Neuronal stem cell (in vitro differentiated cells): ENCODE results near the gene NBR1.
"Not testable (repeated sequence)": the region's sequence is repeated elsewhere in the genome, so short reads cannot be mapped to it uniquely, and the experiment has no call there.

Experiments used
- DNase-seq: peaks from one replicate; pipeline ENCODE4 v3.0.0-alpha.2; 2013; ENCODE audit warnings: low spot score
- H2AFZ ChIP-seq: one replicate; pipeline ENCODE4 v1.6.1; 2013; ENCODE audit warnings: mild to moderate bottlenecking, low read length, inconsistent platforms
- H2AK5ac ChIP-seq: 2 replicates; pipeline ENCODE4 v1.6.1; 2013; ENCODE audit warnings: low read depth, mild to moderate bottlenecking, inconsistent platforms, low read length, moderate library complexity, mixed read lengths
- H2BK120ac ChIP-seq: 2 replicates; pipeline ENCODE4 v1.6.1; 2013; ENCODE audit warnings: low read depth, mild to moderate bottlenecking, inconsistent platforms, low read length, moderate library complexity, mixed read lengths
- H2BK12ac ChIP-seq: one replicate; pipeline ENCODE4 v1.6.1; 2013; ENCODE audit warnings: low read length, inconsistent platforms
- H2BK15ac ChIP-seq: 2 replicates; pipeline ENCODE4 v1.6.1; 2013; ENCODE audit warnings: mild to moderate bottlenecking, low read length, inconsistent platforms, mixed read lengths
- H2BK5ac ChIP-seq: one replicate; pipeline ENCODE4 v1.6.1; 2013; ENCODE audit warnings: inconsistent platforms, mild to moderate bottlenecking, low read length, moderate library complexity
- H3K14ac ChIP-seq: one replicate; pipeline ENCODE4 v1.6.1; 2013; ENCODE audit warnings: low read length, inconsistent platforms
- H3K18ac ChIP-seq: 2 replicates; pipeline ENCODE4 v1.6.1; 2013; ENCODE audit warnings: low read length, inconsistent platforms
- H3K23ac ChIP-seq: 2 replicates; pipeline ENCODE4 v1.6.1; 2013; ENCODE audit warnings: low read depth, mild to moderate bottlenecking, mixed read lengths, low read length, inconsistent platforms; ENCODE audit not compliant: poor library complexity
- H3K27ac ChIP-seq: replicated peaks from 3 replicates; pipeline ENCODE4 v1.5.1; 2013; ENCODE audit warnings: low read length, inconsistent platforms
- H3K27me3 ChIP-seq, 3 experiments: 2 replicates each; pipeline ENCODE4 v1.6.1; 2013; ENCODE audit warnings: low read length in 3 of 3, mild to moderate bottlenecking in 2 of 3, inconsistent platforms in 1 of 3, low read depth in 1 of 3, mixed read lengths in 1 of 3, moderate library complexity in 1 of 3; ENCODE audit not compliant: control insufficient read depth in 3 of 3, insufficient read depth in 3 of 3
- H3K36me3 ChIP-seq, 2 donors: replicated peaks in 1 of 2; 2 replicates each; pipeline ENCODE4 v1.6.1; 2013; ENCODE audit warnings: low read length in 2 of 2; ENCODE audit not compliant: control insufficient read depth in 2 of 2, insufficient read depth in 2 of 2
- H3K4ac ChIP-seq: 2 replicates; pipeline ENCODE4 v1.6.1; 2013; ENCODE audit warnings: inconsistent platforms, mild to moderate bottlenecking, low read length, moderate library complexity
- H3K4me1 ChIP-seq, 2 donors: 1 replicate in 1 of 2; 2 replicates in 1 of 2; pipeline ENCODE4 v1.6.1; 2013; ENCODE audit warnings: low read length in 2 of 2, low read depth in 1 of 2; ENCODE audit not compliant: control insufficient read depth in 2 of 2, insufficient read depth in 1 of 2
- H3K4me2 ChIP-seq: one replicate; pipeline ENCODE4 v1.6.1; 2013; ENCODE audit warnings: mild to moderate bottlenecking, low read length, inconsistent platforms; ENCODE audit not compliant: insufficient read depth, poor library complexity, severe bottlenecking
- H3K4me3 ChIP-seq, 2 donors: 2 replicates each; pipeline ENCODE4 v1.5.1; 2013; ENCODE audit warnings: low read length in 2 of 2, mild to moderate bottlenecking in 2 of 2, inconsistent platforms in 1 of 2, moderate library complexity in 1 of 2
- H3K79me1 ChIP-seq: one replicate; pipeline ENCODE4 v1.6.1; 2013; ENCODE audit warnings: low read depth, mild to moderate bottlenecking, inconsistent platforms, low read length, moderate library complexity
- H3K9ac ChIP-seq: one replicate; pipeline ENCODE4 v1.6.1; 2013; ENCODE audit warnings: mild to moderate bottlenecking, low read depth, low read length, inconsistent platforms; ENCODE audit not compliant: poor library complexity
- H3K9me3 ChIP-seq, 2 donors: replicated peaks in 1 of 2; 2 replicates each; pipeline versions ENCODE3 to v1.6.1; 2013; ENCODE audit warnings: low read length in 2 of 2, mild to moderate bottlenecking in 2 of 2, inconsistent platforms in 1 of 2, low read depth in 1 of 2, mixed read lengths in 1 of 2, moderate library complexity in 1 of 2; ENCODE audit not compliant: control insufficient read depth in 2 of 2, insufficient read depth in 1 of 2
- H4K8ac ChIP-seq: one replicate; pipeline ENCODE4 v1.6.1; 2013; ENCODE audit warnings: low read depth, mild to moderate bottlenecking, inconsistent platforms, low read length, moderate library complexity
- H4K91ac ChIP-seq: one replicate; pipeline ENCODE4 v1.6.1; 2013; ENCODE audit warnings: low read length, low read depth, mild to moderate bottlenecking, inconsistent platforms; ENCODE audit not compliant: poor library complexity
- WGBS, 2 donors: extraction: QIAGEN DNeasy Blood & Tissue Kit; methylation state at CpG; one replicate each; pipeline ENCODE4 v1.1.7; 2013; ENCODE audit warnings: missing lambda C conversion rate in 2 of 2, mixed read lengths in 1 of 2; ENCODE audit not compliant: insufficient read length in 2 of 2, insufficient replicate concordance in 1 of 2; ENCODE audit errors: extremely low coverage in 2 of 2; 5-methylcytosine and 5-hydroxymethylcytosine counted together

The NBR1 gene

DNA sequence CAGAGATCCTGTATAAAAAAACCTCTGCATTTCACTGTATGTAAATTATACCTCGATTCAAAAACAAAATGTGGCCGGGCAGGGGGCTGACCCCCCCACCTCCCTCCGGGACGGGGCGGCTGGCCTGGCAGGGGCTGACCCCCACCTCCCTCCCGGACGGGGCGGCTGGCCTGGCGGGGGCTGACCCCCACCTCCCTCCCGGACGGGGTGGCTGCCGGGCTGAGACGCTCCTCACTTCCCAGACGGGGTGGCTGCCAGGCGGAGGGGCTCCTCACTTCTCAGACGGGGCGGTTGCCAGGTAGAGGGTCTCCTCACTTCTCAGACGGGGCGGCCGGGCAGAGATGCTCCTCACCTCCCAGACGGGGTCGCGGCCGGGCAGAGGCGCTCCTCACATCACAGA lies 11.8 kb upstream of the NBR1 start:
- not testable (repeated sequence) for H2AK5ac ChIP-seq, H2BK5ac ChIP-seq, H3K4me3 ChIP-seq, H3K14ac ChIP-seq, H4K8ac ChIP-seq, DNase-seq, H3K4me1 ChIP-seq, H2BK12ac ChIP-seq, H3K4ac ChIP-seq, H4K91ac ChIP-seq, H3K27me3 ChIP-seq, H2AFZ ChIP-seq, H2BK15ac ChIP-seq, H3K18ac ChIP-seq, H3K9me3 ChIP-seq, H3K9ac ChIP-seq, H3K23ac ChIP-seq, H2BK120ac ChIP-seq, H3K79me1 ChIP-seq, H3K4me2 ChIP-seq, H3K27ac ChIP-seq
- WGBS, 2 donors, result no CpG with 5 or more reads among the region's 25 CpGs
- H3K36me3 ChIP-seq, result peaks cover 3 to 15% of the 10 kb centered on the region in 2 donors

DNA sequence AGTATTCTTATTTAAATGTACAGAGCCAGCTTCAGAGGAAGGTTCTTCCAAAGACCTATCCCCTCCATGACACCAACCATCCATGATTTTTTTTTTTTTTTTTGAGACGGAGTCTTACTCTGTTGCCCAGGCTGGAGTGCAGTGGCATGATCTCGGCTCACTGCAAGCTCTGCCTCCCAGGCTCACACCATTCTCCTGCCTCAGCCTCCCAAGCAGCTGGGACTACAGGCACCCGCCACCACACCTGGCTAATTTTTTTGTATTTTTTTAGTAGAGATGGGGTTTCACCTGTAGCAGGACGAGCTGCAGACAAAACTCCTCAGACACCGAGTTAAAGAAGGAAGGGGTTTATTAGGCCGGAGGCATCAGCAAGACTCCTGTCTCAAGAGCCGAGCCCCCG lies 11.1 kb upstream of the NBR1 start:
- H3K4ac ChIP-seq, H4K8ac ChIP-seq, H3K27ac ChIP-seq, H3K4me1 ChIP-seq, H3K4me3 ChIP-seq, H3K27me3 ChIP-seq, H3K9ac ChIP-seq, H2AFZ ChIP-seq, H3K9me3 ChIP-seq, H2BK5ac ChIP-seq, H2AK5ac ChIP-seq, H2BK120ac ChIP-seq, DNase-seq, H2BK15ac ChIP-seq, H3K18ac ChIP-seq, H2BK12ac ChIP-seq, H3K23ac ChIP-seq, H4K91ac ChIP-seq, H3K4me2 ChIP-seq, H3K14ac ChIP-seq, H3K79me1 ChIP-seq: not testable (repeated sequence)
- no CpG with 5 or more reads among the region's 8 CpGs for WGBS, 2 donors
- peaks cover 3 to 15% of the 10 kb centered on the region in 2 donors for H3K36me3 ChIP-seq

DNA sequence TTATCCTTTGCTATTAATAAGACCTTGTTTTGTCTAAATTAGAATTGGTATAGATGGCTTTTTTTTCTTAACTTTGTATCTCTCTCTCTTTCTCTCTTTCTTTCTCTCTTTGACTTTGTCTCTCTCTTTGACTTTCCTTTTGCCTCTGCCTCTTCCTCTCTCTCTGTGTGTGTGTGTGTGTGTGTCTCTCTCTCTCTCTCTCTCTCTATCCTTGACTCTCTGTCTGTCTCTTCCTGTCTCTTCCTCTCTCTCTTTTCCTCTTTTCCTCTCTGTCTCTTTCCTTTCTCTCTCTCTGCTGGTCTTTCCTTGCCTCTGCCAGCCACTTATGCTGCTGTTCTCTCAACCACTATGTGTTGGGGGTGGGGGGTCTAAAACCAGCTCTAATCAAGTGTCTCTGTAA lies 5.0 kb upstream of the NBR1 start:
- not testable (repeated sequence) for H4K91ac ChIP-seq, H3K4me2 ChIP-seq, H3K23ac ChIP-seq, H3K4me3 ChIP-seq, H3K9ac ChIP-seq, H3K4ac ChIP-seq, H3K79me1 ChIP-seq, H3K27me3 ChIP-seq, DNase-seq, H2BK12ac ChIP-seq, H3K4me1 ChIP-seq, H3K36me3 ChIP-seq, H3K9me3 ChIP-seq, H3K14ac ChIP-seq, H2AFZ ChIP-seq, H2BK15ac ChIP-seq, H2BK120ac ChIP-seq, H3K18ac ChIP-seq, H3K27ac ChIP-seq, H2BK5ac ChIP-seq, H2AK5ac ChIP-seq, H4K8ac ChIP-seq

DNA sequence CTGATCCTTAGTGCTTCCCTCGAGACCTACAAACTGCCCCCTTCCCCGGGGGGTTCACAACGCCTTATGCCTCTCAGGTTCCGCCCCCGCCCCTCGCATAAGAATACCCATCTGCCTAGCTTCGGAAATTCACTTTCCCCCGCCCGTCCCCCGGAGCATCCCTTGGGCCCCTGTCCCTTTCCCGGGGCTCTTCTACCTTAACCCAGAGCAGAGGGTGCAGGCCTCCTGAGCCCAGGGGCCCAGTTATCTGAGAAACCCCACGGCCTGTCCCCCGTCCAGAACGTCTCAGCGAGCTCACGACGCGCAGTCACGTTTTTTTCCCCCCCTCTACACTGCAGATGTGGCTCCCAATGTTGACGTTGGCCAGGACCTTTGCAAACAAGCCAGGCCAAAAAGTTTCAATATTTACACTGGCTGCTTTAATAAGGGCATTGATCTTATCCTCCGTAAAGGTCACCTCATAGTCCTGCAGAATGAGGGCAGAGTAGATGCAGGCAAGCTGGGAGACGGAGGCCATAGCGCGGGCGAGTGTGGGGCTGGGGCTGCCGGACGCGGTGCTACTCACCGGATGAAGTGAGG lies 1.4 kb upstream of the NBR1 start:
- H3K79me1 ChIP-seq, result peaks cover 2% of the 10 kb centered on the region
- no peak overlapping the region for H2AK5ac ChIP-seq
- H2BK120ac ChIP-seq, result no peak overlapping the region
- no peaks in the 10 kb centered on the region for H3K36me3 ChIP-seq
- H4K91ac ChIP-seq, result no peak overlapping the region
- H3K9ac ChIP-seq, result peak overlapping the region; percentile 86
- H3K18ac ChIP-seq, result peak overlapping the region; percentile 15
- H3K4me2 ChIP-seq, result peak overlapping the region; percentile 89
- H3K23ac ChIP-seq, result no peak overlapping the region
- H3K14ac ChIP-seq, result peak overlapping the region; percentile 21
- H2BK15ac ChIP-seq, result no peak overlapping the region
- DNase-seq, result peak; percentile 20
- no CpG with 5 or more reads among the region's 29 CpGs for WGBS, 2 donors
- peak overlapping the region; percentile 61 for H2BK5ac ChIP-seq
- H3K4ac ChIP-seq, result no peak overlapping the region
- H3K4me1 ChIP-seq, result peaks cover 5 to 6% of the 10 kb centered on the region in 2 donors
- no peaks in the 10 kb centered on the region for H3K27me3 ChIP-seq
- H2AFZ ChIP-seq, result peak overlapping the region; percentile 91
- peak overlapping the region; percentile 83 to 89 for H3K4me3 ChIP-seq
- H3K9me3 ChIP-seq, result no peaks in the 10 kb centered on the region
- no peak overlapping the region for H4K8ac ChIP-seq
- H2BK12ac ChIP-seq, result no peak overlapping the region
- H3K27ac ChIP-seq, result peak overlapping the region; percentile 53
